HCT116 (cell line): Measurements from ENCODE around the gene DENND1A. TPM values are rescaled to one million over a fixed set of nuclear protein-coding genes. Genes with fewer than 3 reads are reported as not detected.

ENCODE experiments used
- ATAC-seq: fragments of 200-7000 bp; cut with Tn5 transposase; 2 replicates; pipeline ENCODE4 v1.9.1; 2020; ENCODE audit warnings: mild to moderate bottlenecking, moderate library complexity
- BruUV-seq: library from RNA; stranded (reverse); fragments of 400-500 nt; replicated peaks from 2 replicates; lab custom pipeline; 2021; lab: Mats Ljungman, UMichigan
- CTCF ChIA-PET: fragments of 300-600 bp; sonication (Branson Sonifier 250); formaldehyde crosslinking; loops from one replicate; lab custom pipeline; 2021; ENCODE audit warnings: antibody characterized with exemption; lab: Charles Lee
- POLR2A ChIA-PET: fragments of 300-600, 350-600 bp; sonication (Branson Sonifier 250); formaldehyde crosslinking; loops from one replicate; lab custom pipeline; 2021; ENCODE audit warnings: antibody characterized with exemption; lab: Charles Lee
- RAD21 ChIA-PET, 2 experiments: fragments of 300-600 bp; sonication (Branson Sonifier 250); formaldehyde crosslinking; loops; one replicate each; lab custom pipeline; 2023; ENCODE audit warnings: low total read pairs in 2 of 2; ENCODE audit not compliant: uncharacterized antibody in 2 of 2, unreplicated experiment in 2 of 2, low non-redundant PET in 1 of 2; lab: Charles Lee
- DNase-seq: peaks from one replicate; pipeline ENCODE4 v3.0.0-alpha.2; 2010; ENCODE audit warnings: low read depth, low spot score
- H2AFZ ChIP-seq: fragments of 200-600 bp; shearing (Covaris generic), sonication (generic); 2 replicates; pipeline ENCODE4 v1.6.1; 2017; ENCODE audit warnings: low read depth, mixed run types, mixed read lengths, antibody characterized with exemption, low read length; ENCODE audit not compliant: poor library complexity, severe bottlenecking
- H3K27ac ChIP-seq: 2 replicates; pipeline ENCODE4 v1.5.1; 2012; ENCODE audit warnings: low read depth, low read length
- H3K27me3 ChIP-seq: fragments of 200-600 bp; sonication (generic); 2 replicates; pipeline ENCODE4 v1.6.1; 2016; ENCODE audit warnings: mixed run types, low read length, mixed read lengths; ENCODE audit not compliant: insufficient read depth
- H3K36me3 ChIP-seq, 2 experiments: fragments of 200-500 bp in 1 of 2; fragments of 200-600 bp in 1 of 2; sonication (Bioruptor generic) in 1 of 2; sonication (generic) in 1 of 2; 2 replicates each; pipeline versions ENCODE4 v1.5.1 to v1.6.1; 2014 to 2016; ENCODE audit warnings: low read length in 2 of 2, inconsistent platforms in 1 of 2, mixed read lengths in 1 of 2, mixed run types in 1 of 2; ENCODE audit not compliant: insufficient read depth in 2 of 2, control insufficient read depth in 1 of 2
- H3K4me1 ChIP-seq, 2 experiments: fragments of 200-600 bp in 1 of 2; sonication (generic) in 1 of 2; 2 replicates each; pipeline versions ENCODE4 v1.5.1 to v1.6.1; 2012 to 2017; ENCODE audit warnings: low read length in 2 of 2, inconsistent platforms in 1 of 2, mild to moderate bottlenecking in 1 of 2, mixed read lengths in 1 of 2, mixed run types in 1 of 2, moderate library complexity in 1 of 2; ENCODE audit not compliant: insufficient read depth in 2 of 2, control insufficient read depth in 1 of 2
- H3K4me2 ChIP-seq: fragments of 200-600 bp; sonication (generic); 2 replicates; pipeline ENCODE4 v1.6.1; 2017; ENCODE audit warnings: mixed run types, low read length, mixed read lengths
- H3K4me3 ChIP-seq, 2 experiments: fragments of 200-600 bp in 1 of 2; sonication (generic) in 1 of 2; replicated peaks in 1 of 2; 2 replicates each; pipeline ENCODE4 v1.5.1; 2011 to 2016; ENCODE audit warnings: low read length in 2 of 2, control low read depth in 1 of 2, low read depth in 1 of 2, mild to moderate bottlenecking in 1 of 2, mixed read lengths in 1 of 2, mixed run types in 1 of 2
- H3K79me2 ChIP-seq: fragments of 200-600 bp; sonication (generic); 2 replicates; pipeline ENCODE4 v1.6.1; 2017; ENCODE audit warnings: mild to moderate bottlenecking, mixed run types, low read length, moderate library complexity, mixed read lengths; ENCODE audit not compliant: insufficient read depth
- H3K9ac ChIP-seq: fragments of 200-600 bp; sonication (generic); 2 replicates; pipeline ENCODE4 v1.6.1; 2016; ENCODE audit warnings: low read length, mixed read lengths
- H3K9me2 ChIP-seq: fragments of 200-600 bp; sonication (generic), shearing (Covaris generic); 2 replicates; pipeline ENCODE4 v1.6.1; 2017; ENCODE audit warnings: mixed run types, mild to moderate bottlenecking, moderate library complexity; ENCODE audit not compliant: insufficient read depth
- H3K9me3 ChIP-seq, 2 experiments: fragments of 200-500 bp in 1 of 2; fragments of 200-600 bp in 1 of 2; sonication (Bioruptor generic) in 1 of 2; sonication (generic) in 1 of 2; 2 replicates each; pipeline ENCODE4 v1.6.1; 2014 to 2017; ENCODE audit warnings: low read length in 2 of 2, mixed read lengths in 2 of 2, inconsistent platforms in 1 of 2, low read depth in 1 of 2, mild to moderate bottlenecking in 1 of 2, mixed run types in 1 of 2, moderate library complexity in 1 of 2; ENCODE audit not compliant: control insufficient read depth in 1 of 2, insufficient read depth in 1 of 2
- H4K20me1 ChIP-seq: fragments of 200-600 bp; sonication (generic), shearing (Covaris generic); 2 replicates; pipeline ENCODE4 v1.6.1; 2017; ENCODE audit warnings: mixed run types, mild to moderate bottlenecking, moderate library complexity; ENCODE audit not compliant: insufficient read depth
- EGR1 ChIP-seq: IDR thresholded peaks from 2 replicates; pipeline ENCODE4 v1.6.1; 2012; ENCODE audit warnings: low read depth
- ELF1 ChIP-seq: IDR thresholded peaks from 2 replicates; pipeline ENCODE4 v1.6.1; 2012; ENCODE audit warnings: low read depth, borderline replicate concordance
- EZH2phosphoT487 ChIP-seq: fragments of 200-600 bp; IDR thresholded peaks from 2 replicates; pipeline ENCODE4 v1.6.1; 2018; ENCODE audit warnings: antibody characterized with exemption, borderline replicate concordance
- POLR2AphosphoS5 ChIP-seq: IDR thresholded peaks from 2 replicates; pipeline ENCODE4 v1.6.1; 2011; ENCODE audit warnings: mild to moderate bottlenecking, low read depth, low read length, moderate library complexity
- SP1 ChIP-seq: IDR thresholded peaks from 2 replicates; pipeline ENCODE4 v1.6.1; 2012; ENCODE audit warnings: low read depth
- SRF ChIP-seq: IDR thresholded peaks from 2 replicates; pipeline ENCODE4 v1.6.1; 2012; ENCODE audit warnings: low read depth
- TCF7L2 ChIP-seq: IDR thresholded peaks from 2 replicates; pipeline ENCODE4 v1.7.0; 2011; ENCODE audit warnings: borderline replicate concordance, inconsistent platforms; ENCODE audit not compliant: insufficient read depth, insufficient read length; ENCODE audit errors: extremely low read depth
- YY1 ChIP-seq: IDR thresholded peaks from 2 replicates; pipeline ENCODE4 v1.6.1; 2011; ENCODE audit warnings: low read length, low read depth, moderate library complexity, mild to moderate bottlenecking; ENCODE audit not compliant: insufficient replicate concordance; ENCODE audit errors: extremely low read depth
- intact Hi-C: fragments of 100-400 bp; cut with micrococcal nuclease; formaldehyde crosslinking; loops from 2 replicates; pipeline ENCODE4 v1.10.0; 2022
- total RNA-seq: library from RNA; stranded (reverse); gene quantifications from one replicate; pipeline ENCODE4 v1.2.1, GENCODE V29; 2021; ENCODE audit not compliant: unreplicated experiment
- TF ChIP-seq, protein P1 (sequence below): IDR thresholded peaks from 2 replicates; pipeline ENCODE4 v1.6.1; 2011; ENCODE audit warnings: mild to moderate bottlenecking, low read length, moderate library complexity; ENCODE audit not compliant: insufficient replicate concordance; ENCODE audit errors: extremely low read depth
- TF ChIP-seq, protein P2 (sequence below): IDR thresholded peaks from 2 replicates; pipeline ENCODE4 v1.6.1; 2012
- TF ChIP-seq, protein P3 (sequence below), 3 experiments: fragments of 200-600 bp in 1 of 3; sonication (generic) in 1 of 3; IDR thresholded peaks in 2 of 3; conservative IDR thresholded peaks in 1 of 3; 2 replicates each; pipeline ENCODE4 v1.5.1; 2012 to 2017; ENCODE audit warnings: low read depth in 2 of 3, low read length in 2 of 3, antibody characterized with exemption in 1 of 3, borderline replicate concordance in 1 of 3, control low read depth in 1 of 3, mild to moderate bottlenecking in 1 of 3, mixed read lengths in 1 of 3, mixed run types in 1 of 3, moderate library complexity in 1 of 3; ENCODE audit not compliant: insufficient read depth in 1 of 3
- TF ChIP-seq, protein P4 (sequence below): IDR thresholded peaks from 2 replicates; pipeline ENCODE4 v1.6.1; 2012

DENND1A gene
- total RNA-seq, 1 experiment from 2014 or later: 33.0 TPM

DNA sequence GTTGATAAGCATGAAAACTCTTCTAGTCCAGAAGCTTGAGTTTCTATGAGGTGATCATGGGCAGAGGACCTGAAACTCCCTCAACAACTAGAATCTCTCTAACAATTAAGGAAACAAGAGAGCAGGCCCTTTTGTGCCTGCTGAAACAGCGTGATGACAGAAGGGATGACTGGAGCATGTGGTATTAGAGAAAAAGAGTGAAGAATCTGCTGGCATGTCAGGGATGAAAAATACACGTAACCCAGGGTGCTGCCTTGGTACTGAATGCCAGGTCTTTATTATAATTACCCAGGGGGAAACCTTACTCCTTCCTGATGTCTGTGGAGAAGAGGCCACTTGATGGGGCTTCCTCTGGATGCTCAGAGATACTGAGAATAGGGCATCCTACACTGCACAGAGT, 406.1 kb downstream of the DENND1A start:
- DNase-seq (no peak), ATAC-seq (no peak)
- no peaks in the 10 kb centered on the region for H3K9me3 ChIP-seq
- intact Hi-C loops: no loop called here
- no peaks in the 10 kb centered on the region for H3K36me3 ChIP-seq
- no peaks in the 10 kb centered on the region for H3K9me2 ChIP-seq
- no peaks in the 10 kb centered on the region for H3K27me3 ChIP-seq
- no TSS peak for BruUV-seq
- TF ChIP-seq TCF7L2: no peak
- TF ChIP-seq, protein P1, sequence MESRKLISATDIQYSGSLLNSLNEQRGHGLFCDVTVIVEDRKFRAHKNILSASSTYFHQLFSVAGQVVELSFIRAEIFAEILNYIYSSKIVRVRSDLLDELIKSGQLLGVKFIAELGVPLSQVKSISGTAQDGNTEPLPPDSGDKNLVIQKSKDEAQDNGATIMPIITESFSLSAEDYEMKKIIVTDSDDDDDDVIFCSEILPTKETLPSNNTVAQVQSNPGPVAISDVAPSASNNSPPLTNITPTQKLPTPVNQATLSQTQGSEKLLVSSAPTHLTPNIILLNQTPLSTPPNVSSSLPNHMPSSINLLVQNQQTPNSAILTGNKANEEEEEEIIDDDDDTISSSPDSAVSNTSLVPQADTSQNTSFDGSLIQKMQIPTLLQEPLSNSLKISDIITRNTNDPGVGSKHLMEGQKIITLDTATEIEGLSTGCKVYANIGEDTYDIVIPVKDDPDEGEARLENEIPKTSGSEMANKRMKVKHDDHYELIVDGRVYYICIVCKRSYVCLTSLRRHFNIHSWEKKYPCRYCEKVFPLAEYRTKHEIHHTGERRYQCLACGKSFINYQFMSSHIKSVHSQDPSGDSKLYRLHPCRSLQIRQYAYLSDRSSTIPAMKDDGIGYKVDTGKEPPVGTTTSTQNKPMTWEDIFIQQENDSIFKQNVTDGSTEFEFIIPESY: no peak
- H3K79me2 ChIP-seq: no peaks in the 10 kb centered on the region
- no peak overlapping the region for H3K27ac ChIP-seq
- CTCF ChIA-PET: no interaction called here
- no peaks in the 10 kb centered on the region for H3K4me1 ChIP-seq
- H3K4me3 ChIP-seq: no peak overlapping the region
- POLR2A ChIA-PET: no interaction called here
- no peak overlapping the region for H2AFZ ChIP-seq
- no peak overlapping the region for H3K9ac ChIP-seq
- no peak overlapping the region for H3K4me2 ChIP-seq
- no peaks in the 10 kb centered on the region for H4K20me1 ChIP-seq
- RAD21 ChIA-PET: no interaction called here

DNA sequence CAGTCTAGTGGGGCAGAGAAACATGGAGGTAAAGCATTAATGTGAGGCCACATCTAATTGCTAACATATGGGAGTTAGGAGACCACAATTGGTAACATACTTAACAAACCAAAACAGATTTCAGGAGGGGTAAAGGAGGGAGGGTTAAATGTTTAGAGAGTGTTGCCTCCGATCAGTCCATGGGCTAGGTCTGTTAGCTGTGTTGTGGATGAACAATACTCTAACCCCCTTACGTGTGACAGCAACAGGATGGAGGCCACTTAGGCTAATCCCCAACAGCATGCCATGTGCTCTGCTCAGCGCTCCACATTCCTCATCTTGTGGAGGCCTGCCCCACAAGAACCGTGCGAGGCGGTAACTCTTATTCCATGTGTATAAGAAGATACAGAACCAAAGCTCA, 406.9 kb downstream of the DENND1A start:
- H3K9ac ChIP-seq: no peak overlapping the region
- ChIA-PET CTCF (no interaction called here), POLR2A (no interaction called here), RAD21 (no interaction called here)
- no peak overlapping the region for H3K27ac ChIP-seq
- H3K4me2 ChIP-seq: no peak overlapping the region
- ATAC-seq (no peak), DNase-seq (no peak)
- no TSS peak for BruUV-seq
- H3K9me2 ChIP-seq: no peaks in the 10 kb centered on the region
- no peaks in the 10 kb centered on the region for H3K27me3 ChIP-seq
- H4K20me1 ChIP-seq: no peaks in the 10 kb centered on the region
- no peaks in the 10 kb centered on the region for H3K79me2 ChIP-seq
- no peak overlapping the region for H3K4me3 ChIP-seq
- TF ChIP-seq EGR1 (no peak), POLR2AphosphoS5 (no peak), SRF (no peak), YY1 (no peak), SP1 (no peak), ELF1 (no peak), EZH2phosphoT487 (no peak), TCF7L2 (no peak)
- TF ChIP-seq, protein P2, sequence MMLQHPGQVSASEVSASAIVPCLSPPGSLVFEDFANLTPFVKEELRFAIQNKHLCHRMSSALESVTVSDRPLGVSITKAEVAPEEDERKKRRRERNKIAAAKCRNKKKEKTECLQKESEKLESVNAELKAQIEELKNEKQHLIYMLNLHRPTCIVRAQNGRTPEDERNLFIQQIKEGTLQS: no peak
- TF ChIP-seq, protein P3, sequence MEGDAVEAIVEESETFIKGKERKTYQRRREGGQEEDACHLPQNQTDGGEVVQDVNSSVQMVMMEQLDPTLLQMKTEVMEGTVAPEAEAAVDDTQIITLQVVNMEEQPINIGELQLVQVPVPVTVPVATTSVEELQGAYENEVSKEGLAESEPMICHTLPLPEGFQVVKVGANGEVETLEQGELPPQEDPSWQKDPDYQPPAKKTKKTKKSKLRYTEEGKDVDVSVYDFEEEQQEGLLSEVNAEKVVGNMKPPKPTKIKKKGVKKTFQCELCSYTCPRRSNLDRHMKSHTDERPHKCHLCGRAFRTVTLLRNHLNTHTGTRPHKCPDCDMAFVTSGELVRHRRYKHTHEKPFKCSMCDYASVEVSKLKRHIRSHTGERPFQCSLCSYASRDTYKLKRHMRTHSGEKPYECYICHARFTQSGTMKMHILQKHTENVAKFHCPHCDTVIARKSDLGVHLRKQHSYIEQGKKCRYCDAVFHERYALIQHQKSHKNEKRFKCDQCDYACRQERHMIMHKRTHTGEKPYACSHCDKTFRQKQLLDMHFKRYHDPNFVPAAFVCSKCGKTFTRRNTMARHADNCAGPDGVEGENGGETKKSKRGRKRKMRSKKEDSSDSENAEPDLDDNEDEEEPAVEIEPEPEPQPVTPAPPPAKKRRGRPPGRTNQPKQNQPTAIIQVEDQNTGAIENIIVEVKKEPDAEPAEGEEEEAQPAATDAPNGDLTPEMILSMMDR (IDR thresholded peaks at IDR 0.05 in 2 of 3, conservative IDR thresholded peaks at IDR 0.05 in 1 of 3; ENCODE audit: borderline replicate concordance in 1 of 3, insufficient read depth in 1 of 3, low read depth in 2 of 3, low read length in 2 of 3): no peak
- TF ChIP-seq, protein P4, sequence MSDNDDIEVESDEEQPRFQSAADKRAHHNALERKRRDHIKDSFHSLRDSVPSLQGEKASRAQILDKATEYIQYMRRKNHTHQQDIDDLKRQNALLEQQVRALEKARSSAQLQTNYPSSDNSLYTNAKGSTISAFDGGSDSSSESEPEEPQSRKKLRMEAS: no peak
- H3K36me3 ChIP-seq: no peaks in the 10 kb centered on the region
- H2AFZ ChIP-seq: no peak overlapping the region
- H3K9me3 ChIP-seq: no peaks in the 10 kb centered on the region
- H3K4me1 ChIP-seq: no peaks in the 10 kb centered on the region
- intact Hi-C loops: no loop called here
